T47D (cell line): ENCODE measurements around the gene TSPAN31.

Experiments used
- DNase-seq, 2 experiments: peaks; one replicate each; pipeline versions ENCODE4 v3.0.0 to v3.0.0-alpha.2; 2011 to 2012; ENCODE audit warnings: low read depth in 1 of 2, low spot score in 1 of 2
- JUND ChIP-seq: IDR thresholded peaks from 2 replicates; pipeline ENCODE4 v1.6.1; 2012; ENCODE audit warnings: low read depth
- in situ Hi-C: cut with HindIII; loops from 2 replicates; pipeline ENCODE4 v1.10.0; 2016; ENCODE audit warnings: low sequenced_read_pairs, low pct_unique_long_range_greater_than_20kb

Gene TSPAN31

DNA sequence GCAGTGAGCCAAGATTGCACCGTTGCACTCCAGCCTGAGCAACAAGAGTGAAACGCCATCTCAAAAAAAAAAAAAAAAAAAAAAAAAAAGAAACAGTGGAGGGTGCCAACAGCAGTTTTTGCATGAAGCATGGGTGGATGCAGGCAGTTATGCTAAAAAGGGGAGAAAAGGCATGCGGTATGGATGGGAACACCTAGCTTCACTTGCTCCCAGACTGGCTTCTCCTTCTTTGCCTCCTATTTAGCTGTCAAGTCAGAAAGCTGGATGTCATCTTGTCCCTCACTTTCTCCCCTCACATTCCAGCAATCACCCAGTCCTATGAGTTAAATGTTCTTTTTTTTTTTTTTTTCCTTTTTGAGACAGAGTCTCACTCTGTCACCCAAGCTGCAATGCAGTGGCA lies 30.2 kb downstream of the TSPAN31 start:
- in situ Hi-C loops: no loop called here
- DNase-seq: no peak
- no peak for TF ChIP-seq JUND

DNA sequence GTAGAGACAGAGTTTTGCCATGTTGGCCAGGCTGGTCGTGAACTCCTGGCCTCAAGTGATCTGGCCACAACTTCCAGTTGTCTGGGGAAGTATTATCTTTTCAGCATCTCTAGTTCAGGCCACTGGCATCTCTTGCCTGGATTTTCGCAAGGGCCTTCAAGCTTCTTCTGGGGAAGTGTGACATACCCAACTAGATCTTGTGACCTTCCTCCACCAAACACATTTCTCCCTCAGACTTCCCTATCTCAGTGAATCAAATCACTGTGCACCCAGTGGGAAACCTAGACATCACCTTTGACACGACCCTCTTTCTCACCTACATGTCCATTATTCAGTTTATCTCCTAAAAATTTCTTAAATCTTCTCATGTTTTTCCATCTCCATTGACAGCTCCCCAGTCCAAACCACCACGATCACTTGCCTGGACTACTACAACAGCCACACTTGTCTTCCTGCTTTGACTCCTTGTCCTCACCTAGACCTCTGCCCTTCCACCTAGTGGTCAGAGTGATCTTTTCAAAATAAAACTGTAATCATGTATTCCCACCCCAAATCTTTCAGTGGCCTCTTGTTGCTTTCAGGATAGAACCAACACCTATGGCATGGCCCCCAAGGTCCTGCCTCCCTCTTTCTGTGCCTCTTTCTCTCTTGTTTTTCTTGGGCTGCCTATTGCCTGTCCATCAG lies 30.9 kb downstream of the TSPAN31 start:
- TF ChIP-seq JUND: no peak
- in situ Hi-C loops: no loop called here
- no peak for DNase-seq

- DNase-seq: no peak
- in situ Hi-C loops: no loop called here
Measured at GRCh38 chr12:57776247-57776587, 31.4 kb downstream of the TSPAN31 start.

DNA sequence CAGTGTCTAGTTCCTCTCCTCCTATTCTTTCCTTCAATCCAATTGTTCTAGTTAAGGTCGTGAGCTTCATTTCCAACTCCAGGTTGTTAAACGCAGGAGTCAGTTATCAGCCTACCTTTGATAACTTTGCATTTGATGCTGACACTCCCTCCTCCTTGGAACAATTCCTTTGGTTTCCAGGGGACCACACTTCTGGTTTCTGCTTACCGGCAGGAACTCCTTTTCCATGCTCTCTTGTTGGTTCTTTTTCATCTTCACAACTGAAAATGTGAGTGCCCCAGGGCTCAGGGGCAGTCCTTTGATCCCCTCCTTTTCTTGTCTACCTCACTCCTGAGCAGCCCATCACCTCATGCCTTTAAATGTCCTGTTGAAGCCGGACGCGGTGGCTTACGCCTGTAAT lies 32.5 kb downstream of the TSPAN31 start:
- no peak for TF ChIP-seq JUND
- in situ Hi-C loops: no loop called here
- no peak for DNase-seq

More at GRCh38 chr12:57776247-57776587, 31.4 kb downstream of the TSPAN31 start:
- no peak for TF ChIP-seq JUND

DNA sequence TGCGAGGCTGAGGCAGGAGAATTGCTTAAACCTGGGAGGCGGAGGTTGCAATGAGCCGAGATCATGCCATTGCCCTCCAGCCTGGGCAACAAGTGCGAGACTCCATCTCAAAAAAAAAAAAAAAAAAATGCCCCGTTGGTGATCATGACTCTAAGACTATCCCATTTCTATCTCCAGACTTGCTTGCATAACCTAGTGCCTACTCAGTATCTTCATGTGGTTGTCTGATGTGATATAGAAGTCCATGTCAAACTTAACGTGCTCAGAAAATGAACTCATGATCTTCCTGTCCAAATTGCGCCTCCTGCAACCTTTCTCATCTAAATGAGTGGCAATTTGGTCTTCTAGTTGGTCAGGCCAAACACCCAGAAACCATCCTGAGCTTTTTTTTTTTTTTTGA lies 33.1 kb downstream of the TSPAN31 start:
- no peak for TF ChIP-seq JUND
- in situ Hi-C loops: no loop called here
- no peak for DNase-seq

DNA sequence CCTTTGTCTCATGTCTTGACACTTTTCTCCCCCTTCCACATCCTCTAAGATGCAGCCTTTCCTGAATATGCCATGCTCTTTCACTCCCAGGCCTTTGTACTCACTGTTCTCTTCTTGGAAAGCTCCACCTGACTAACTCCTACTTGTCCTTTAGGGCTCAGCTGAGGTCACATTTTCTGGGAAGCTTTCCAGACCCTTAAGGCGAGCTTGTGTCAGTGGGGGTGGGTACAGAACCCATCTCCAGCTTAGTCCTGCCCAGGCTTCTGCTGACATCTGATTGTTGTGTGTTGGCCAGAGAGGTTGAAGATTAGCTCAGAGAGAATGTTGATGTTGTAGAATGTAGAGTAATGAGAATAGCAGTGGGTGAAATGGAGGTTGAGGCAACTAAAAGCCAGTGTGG lies 34.9 kb downstream of the TSPAN31 start:
- DNase-seq: no peak

GRCh38 chr12:57780284-57780897 lies 35.6 kb downstream of the TSPAN31 start:
- TF ChIP-seq JUND: no peak
- in situ Hi-C loops: no loop called here

More for the DNA sequence above, 34.9 kb downstream of the TSPAN31 start:
- in situ Hi-C loops: no loop called here
- TF ChIP-seq JUND: no peak

DNA sequence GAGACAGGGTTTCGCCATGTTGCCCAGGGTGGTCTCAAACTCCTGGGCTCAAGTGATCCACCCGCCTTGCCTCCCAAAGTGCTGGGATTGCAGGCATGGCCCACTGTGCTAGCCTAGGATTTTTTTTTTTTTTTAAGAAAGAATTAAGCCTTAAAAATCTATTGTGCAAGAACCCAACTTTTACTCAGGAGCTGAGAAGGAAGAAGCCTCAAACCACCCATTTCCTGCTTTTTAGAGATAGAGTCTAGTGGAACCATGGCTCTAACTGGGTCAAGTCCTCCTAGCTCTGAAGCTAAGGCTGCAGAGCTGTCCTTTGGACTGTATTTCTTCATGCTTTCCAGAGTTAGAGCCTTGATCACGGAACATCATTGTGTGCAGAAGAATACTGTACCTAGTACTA lies 36.4 kb downstream of the TSPAN31 start:
- in situ Hi-C loops: no loop called here
- no peak for DNase-seq
- no peak for TF ChIP-seq JUND

More at GRCh38 chr12:57780284-57780897, 35.6 kb downstream of the TSPAN31 start:
- DNase-seq: no peak

DNA sequence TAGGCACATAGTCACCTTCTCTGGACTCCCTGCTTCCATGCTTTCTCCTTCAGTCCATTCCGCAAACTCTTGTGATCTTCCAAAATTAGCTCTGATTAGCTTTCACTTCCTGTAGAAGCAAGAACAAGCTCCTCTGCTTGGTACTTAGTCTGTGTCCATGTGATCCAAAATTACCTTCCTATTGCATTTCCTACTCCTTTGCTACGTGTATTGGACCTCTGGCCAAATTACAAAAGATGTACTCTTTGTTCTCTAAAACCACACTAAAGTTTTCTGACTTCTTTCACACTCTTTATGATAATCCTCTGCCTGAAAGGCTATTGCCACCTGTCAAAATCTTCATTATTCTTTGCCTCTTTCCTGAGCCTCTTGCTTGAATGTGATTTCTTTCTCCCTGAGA lies 37.0 kb downstream of the TSPAN31 start:
- no peak for DNase-seq
- TF ChIP-seq JUND: no peak
- in situ Hi-C loops: no loop called here

GRCh38 chr12:57782243-57782607 lies 37.4 kb downstream of the TSPAN31 start:
- no peak for DNase-seq
- in situ Hi-C loops: no loop called here
- TF ChIP-seq JUND: no peak

DNA sequence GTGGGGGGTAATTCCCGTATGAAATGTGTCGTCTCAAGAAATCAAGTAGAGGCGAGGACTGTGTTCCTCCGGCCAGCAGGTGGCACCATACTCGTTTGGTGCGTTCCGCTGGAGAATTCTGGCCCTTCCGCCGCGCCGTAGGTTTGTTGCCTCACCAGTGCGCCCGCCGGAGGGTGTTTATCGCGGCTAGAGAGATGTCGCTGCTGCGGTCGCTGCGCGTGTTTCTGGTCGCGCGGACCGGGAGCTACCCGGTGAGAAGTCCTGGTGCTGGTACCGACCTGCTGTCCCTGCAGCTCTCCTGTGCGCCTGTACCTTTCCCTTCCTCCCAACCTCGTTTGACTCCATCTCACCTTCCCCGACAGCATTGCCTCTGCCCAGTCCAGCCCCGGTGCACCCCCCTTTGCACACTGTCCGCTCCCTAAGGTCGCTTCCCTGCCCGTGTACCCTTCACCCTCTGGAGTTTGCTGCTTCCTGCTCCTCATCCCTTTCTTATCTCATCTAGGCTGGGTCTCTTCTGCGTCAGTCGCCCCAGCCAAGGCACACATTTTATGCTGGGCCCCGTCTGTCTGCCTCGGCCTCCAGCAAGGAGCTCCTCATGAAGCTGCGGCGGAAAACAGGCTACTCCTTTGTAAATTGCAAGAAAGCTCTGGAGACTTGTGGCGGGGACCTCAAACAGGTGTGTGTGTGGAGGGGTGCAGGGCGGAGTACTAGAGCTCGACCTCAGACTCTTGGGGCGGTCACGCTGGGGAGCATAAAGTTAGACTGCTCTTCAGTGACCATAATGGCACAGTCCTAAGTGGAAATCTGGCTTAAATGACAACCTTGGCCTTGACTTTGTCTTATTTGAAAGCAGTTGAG lies 38.0 kb downstream of the TSPAN31 start, which contains the start of gene TSFM:
TSFM (plus strand) TSS at position 180 of the 858 bp plus-strand sequence; CDS start at position 195, 15 bp downstream.
- DNase-seq: peak; percentile 72 to 98
- TF ChIP-seq JUND: no peak
- in situ Hi-C loops: no loop called here

- TF ChIP-seq JUND: no peak
- DNase-seq: no peak
- in situ Hi-C loops: no loop called here
Measured at GRCh38 chr12:57783466-57783801, 38.6 kb downstream of the TSPAN31 start.

DNA sequence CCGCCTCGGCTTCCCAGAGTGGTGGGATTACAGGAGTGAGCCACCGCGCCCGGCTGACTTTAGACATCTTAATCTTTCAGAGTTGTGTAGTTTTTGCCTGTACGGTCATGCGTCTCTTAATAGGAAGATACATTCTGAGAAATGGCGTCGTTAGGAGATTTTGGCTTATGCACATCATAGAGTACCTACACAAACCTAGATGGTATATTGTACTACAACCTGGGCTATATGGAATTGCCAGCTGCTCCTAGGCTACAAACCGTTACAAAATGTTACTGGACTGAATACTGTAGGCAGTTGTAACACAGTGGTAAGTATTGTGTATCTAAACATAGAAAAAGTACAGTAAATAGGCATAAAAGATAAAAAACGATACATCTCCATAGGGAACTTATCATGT lies 39.0 kb downstream of the TSPAN31 start:
- in situ Hi-C loops: no loop called here
- TF ChIP-seq JUND: no peak
- no peak for DNase-seq
